ENCODE measurements around the gene SLC29A1. TPM values are rescaled to one million over a fixed set of nuclear protein-coding genes. Genes with fewer than 3 reads are reported as not detected.

Gene SLC29A1
- total and polyA plus RNA-seq, 2 experiments from 2014 or later = 23.3 to 30.8 TPM

DNA sequence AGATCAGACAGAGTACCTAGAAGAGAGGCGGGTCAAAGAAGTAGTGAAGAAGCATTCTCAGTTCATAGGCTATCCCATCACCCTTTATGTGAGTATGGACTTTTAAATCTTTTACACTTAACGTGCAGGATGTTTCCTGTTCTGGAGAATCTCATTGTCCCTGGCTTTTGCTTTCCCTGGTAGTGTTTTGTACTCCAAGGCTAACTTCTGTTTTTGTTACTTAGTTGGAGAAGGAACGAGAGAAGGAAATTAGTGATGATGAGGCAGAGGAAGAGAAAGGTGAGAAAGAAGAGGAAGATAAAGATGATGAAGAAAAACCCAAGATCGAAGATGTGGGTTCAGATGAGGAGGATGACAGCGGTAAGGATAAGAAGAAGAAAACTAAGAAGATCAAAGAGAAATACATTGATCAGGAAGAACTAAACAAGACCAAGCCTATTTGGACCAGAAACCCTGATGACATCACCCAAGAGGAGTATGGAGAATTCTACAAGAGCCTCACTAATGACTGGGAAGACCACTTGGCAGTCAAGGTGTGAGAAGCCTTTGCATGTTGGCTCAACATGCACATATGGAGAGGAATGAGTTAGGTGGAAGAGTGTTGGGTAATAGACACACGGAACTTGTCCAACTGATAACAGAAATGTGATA, 26.8 kb downstream of the SLC29A1 start:
- peaks cover 80% of the 10 kb centered on the region for H4K20me1 ChIP-seq (ENCODE audit: insufficient read depth, poor library complexity, severe bottlenecking)
- no peak for TF ChIP-seq EZH2phosphoT487 (IDR thresholded peaks at IDR 0.05; ENCODE audit: low read depth, severe bottlenecking, unreplicated experiment)
- TF ChIP-seq EZH2 (IDR thresholded peaks at IDR 0.05; ENCODE audit: borderline replicate concordance) = no peak
- TF ChIP-seq, protein P1, sequence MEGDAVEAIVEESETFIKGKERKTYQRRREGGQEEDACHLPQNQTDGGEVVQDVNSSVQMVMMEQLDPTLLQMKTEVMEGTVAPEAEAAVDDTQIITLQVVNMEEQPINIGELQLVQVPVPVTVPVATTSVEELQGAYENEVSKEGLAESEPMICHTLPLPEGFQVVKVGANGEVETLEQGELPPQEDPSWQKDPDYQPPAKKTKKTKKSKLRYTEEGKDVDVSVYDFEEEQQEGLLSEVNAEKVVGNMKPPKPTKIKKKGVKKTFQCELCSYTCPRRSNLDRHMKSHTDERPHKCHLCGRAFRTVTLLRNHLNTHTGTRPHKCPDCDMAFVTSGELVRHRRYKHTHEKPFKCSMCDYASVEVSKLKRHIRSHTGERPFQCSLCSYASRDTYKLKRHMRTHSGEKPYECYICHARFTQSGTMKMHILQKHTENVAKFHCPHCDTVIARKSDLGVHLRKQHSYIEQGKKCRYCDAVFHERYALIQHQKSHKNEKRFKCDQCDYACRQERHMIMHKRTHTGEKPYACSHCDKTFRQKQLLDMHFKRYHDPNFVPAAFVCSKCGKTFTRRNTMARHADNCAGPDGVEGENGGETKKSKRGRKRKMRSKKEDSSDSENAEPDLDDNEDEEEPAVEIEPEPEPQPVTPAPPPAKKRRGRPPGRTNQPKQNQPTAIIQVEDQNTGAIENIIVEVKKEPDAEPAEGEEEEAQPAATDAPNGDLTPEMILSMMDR (IDR thresholded peaks at IDR 0.05; ENCODE audit: poor library complexity) = no peak
- no peak overlapping the region for H3K27ac ChIP-seq

DNA sequence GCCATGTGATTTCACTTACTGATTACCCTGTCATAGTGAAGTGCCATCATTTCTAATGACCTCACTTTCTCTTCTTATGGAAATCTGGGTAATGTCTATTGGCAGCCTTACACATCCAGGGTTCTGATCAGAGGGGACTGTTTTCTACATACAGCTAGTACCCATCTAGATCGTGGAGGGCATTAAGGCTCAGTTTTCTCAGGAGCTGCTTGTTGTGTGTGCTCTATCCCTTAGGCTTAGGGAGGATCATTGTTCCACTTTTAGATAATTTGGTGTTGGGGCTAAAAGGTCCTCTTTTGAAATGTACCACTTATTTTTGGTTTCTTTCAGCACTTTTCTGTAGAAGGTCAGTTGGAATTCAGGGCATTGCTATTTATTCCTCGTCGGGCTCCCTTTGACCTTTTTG, 27.3 kb downstream of the SLC29A1 start:
- Histone ChIP-seq H3K79me2 (peaks cover 71% of the 10 kb centered on the region), H3K27me3 (no peaks in the 10 kb centered on the region), H2AFZ (no peak overlapping the region), H3K9me3 (ENCODE audit: low read depth) (no peaks in the 10 kb centered on the region), H3K27ac (no peak overlapping the region), H3K4me2 (no peak overlapping the region), H3K9me2 (replicated peaks; ENCODE audit: insufficient read depth) (no peaks in the 10 kb centered on the region), H3K4me3 (no peak overlapping the region), H4K20me1 (ENCODE audit: insufficient read depth, poor library complexity, severe bottlenecking) (peaks cover 80% of the 10 kb centered on the region), H3K4me1 (ENCODE audit: insufficient read depth) (peaks cover 16% of the 10 kb centered on the region), H3K36me3 (replicated peaks; ENCODE audit: insufficient read depth, low read depth) (no peaks in the 10 kb centered on the region)
- WGBS (ENCODE audit: low lambda C conversion rate, missing lambda C conversion rate) = 90% methylated on average over 3 of the region's 3 CpGs
- TF ChIP-seq EZH2 (IDR thresholded peaks at IDR 0.05; ENCODE audit: borderline replicate concordance) = no peak
- TF ChIP-seq, protein P1 (IDR thresholded peaks at IDR 0.05; ENCODE audit: poor library complexity) = no peak
- no peak for TF ChIP-seq EZH2phosphoT487 (IDR thresholded peaks at IDR 0.05; ENCODE audit: low read depth, severe bottlenecking, unreplicated experiment)
- DNase-seq (ENCODE audit: low spot score) = no peak

More for the DNA sequence above, 26.8 kb downstream of the SLC29A1 start:
- Histone ChIP-seq H2AFZ (no peak overlapping the region), H3K4me3 (no peak overlapping the region), H3K4me1 (ENCODE audit: insufficient read depth) (peaks cover 16% of the 10 kb centered on the region), H3K79me2 (peaks cover 71% of the 10 kb centered on the region), H3K27me3 (no peaks in the 10 kb centered on the region), H3K4me2 (peak overlapping the region; percentile 88), H3K9me3 (ENCODE audit: low read depth) (no peaks in the 10 kb centered on the region), H3K9me2 (replicated peaks; ENCODE audit: insufficient read depth) (no peaks in the 10 kb centered on the region), H3K36me3 (replicated peaks; ENCODE audit: insufficient read depth, low read depth) (no peaks in the 10 kb centered on the region)
- WGBS (ENCODE audit: low lambda C conversion rate, missing lambda C conversion rate) = 83% methylated on average over 6 of the region's 6 CpGs
- no peak for DNase-seq (ENCODE audit: low spot score)

DNA sequence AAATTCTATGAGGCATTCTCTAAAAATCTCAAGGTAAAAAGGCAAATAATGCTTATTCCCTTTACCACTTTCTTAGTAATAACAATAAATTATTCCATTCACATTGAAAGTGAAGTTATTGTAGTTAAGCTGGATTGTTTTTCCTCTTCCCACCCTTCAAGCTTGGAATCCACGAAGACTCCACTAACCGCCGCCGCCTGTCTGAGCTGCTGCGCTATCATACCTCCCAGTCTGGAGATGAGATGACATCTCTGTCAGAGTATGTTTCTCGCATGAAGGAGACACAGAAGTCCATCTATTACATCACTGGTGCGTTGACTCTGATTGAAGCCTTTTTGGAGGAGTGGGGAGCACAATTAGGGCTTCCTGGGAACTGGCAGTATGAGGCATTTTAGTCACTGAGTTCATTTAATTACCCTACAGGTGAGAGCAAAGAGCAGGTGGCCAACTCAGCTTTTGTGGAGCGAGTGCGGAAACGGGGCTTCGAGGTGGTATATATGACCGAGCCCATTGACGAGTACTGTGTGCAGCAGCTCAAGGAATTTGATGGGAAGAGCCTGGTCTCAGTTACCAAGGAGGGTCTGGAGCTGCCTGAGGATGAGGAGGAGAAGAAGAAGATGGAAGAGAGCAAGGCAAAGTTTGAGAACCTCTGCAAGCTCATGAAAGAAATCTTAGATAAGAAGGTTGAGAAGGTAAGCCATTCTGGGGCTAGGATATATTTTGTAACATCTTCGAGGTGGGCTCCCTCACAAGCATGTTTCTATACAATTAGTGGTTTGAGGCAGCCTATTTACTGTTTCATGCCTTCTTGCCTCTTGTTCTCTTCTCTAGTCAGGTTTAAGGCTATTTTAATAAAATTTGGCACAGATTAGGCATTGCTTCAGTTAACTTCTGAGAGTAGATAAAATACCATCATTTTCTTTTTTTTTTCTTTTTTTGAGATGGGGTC, 28.5 kb downstream of the SLC29A1 start:
- 93% methylated on average over 14 of the region's 14 CpGs for WGBS (ENCODE audit: low lambda C conversion rate, missing lambda C conversion rate)
- no peak overlapping the region for H3K4me2 ChIP-seq
- no peaks in the 10 kb centered on the region for H3K36me3 ChIP-seq (replicated peaks; ENCODE audit: insufficient read depth, low read depth)

More for the DNA sequence above, 28.5 kb downstream of the SLC29A1 start:
- TF ChIP-seq, protein P1 (IDR thresholded peaks at IDR 0.05; ENCODE audit: poor library complexity) = no peak
- TF ChIP-seq EZH2phosphoT487 (IDR thresholded peaks at IDR 0.05; ENCODE audit: low read depth, severe bottlenecking, unreplicated experiment) = no peak
- TF ChIP-seq EZH2 (IDR thresholded peaks at IDR 0.05; ENCODE audit: borderline replicate concordance) = no peak
- no peak for DNase-seq (ENCODE audit: low spot score)
- Histone ChIP-seq H3K79me2 (peaks cover 81% of the 10 kb centered on the region), H3K4me3 (no peak overlapping the region), H2AFZ (no peak overlapping the region), H4K20me1 (ENCODE audit: insufficient read depth, poor library complexity, severe bottlenecking) (peaks cover 80% of the 10 kb centered on the region), H3K9me2 (replicated peaks; ENCODE audit: insufficient read depth) (no peaks in the 10 kb centered on the region), H3K4me1 (ENCODE audit: insufficient read depth) (peaks cover 21% of the 10 kb centered on the region), H3K27ac (no peak overlapping the region), H3K9me3 (ENCODE audit: low read depth) (no peaks in the 10 kb centered on the region), H3K27me3 (no peaks in the 10 kb centered on the region)
